Activated T-cell treated with anti-CD3 and anti-CD28 coated beads, Interleukin-2, amount 50 U/mL, for 1 hour (primary cell): ENCODE measurements around the gene CBLN1.
"Not testable (repeated sequence)": the region's sequence is repeated elsewhere in the genome, so short reads cannot be mapped to it uniquely, and the experiment has no call there.

ENCODE experiments used
- DNase-seq: peaks from one replicate; pipeline ENCODE4 v3.0.0-alpha.2; 2020

Gene CBLN1

DNA sequence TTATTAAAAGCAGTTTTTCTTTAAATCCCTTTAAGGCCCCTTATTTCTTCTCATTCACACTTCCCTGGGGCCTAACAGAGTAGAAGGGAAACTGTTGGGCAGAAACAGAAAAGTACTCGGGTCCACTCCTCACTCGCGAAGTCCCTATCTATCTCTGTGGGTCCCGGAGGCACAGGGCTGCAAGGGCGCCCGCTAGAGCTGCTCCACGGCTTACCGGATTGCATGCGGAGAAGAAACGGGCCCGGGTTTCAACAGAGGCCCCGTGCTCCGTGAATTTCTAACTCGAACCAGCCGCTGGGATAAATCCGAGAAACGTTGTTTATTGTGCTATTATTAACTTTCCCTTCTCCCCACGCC lies 4.3 kb downstream of the CBLN1 start:
- no peak for DNase-seq

- no peak for DNase-seq
Measured at GRCh38 chr16:49276646-49277385, 4.8 kb downstream of the CBLN1 start.

DNA sequence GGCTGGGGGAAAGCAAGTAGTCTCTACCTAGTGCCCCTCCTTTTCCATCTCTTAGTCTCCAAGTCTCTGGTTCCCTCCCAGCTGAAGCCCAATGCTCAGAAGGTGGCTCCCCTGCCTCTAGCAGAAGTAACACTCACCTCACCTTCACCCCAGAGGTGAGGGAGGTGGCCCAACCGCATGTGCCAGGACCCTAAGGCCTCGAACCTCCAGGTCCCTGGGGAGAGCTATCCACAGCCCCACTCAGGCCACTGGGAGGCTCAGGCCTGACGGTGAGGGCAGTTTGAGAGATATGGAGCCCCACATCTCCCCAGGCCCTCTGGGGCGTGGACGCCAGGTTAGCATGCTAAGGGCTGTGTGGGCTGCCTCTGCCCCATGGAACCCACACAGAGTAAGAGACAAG lies 5.8 kb downstream of the CBLN1 start:
- DNase-seq = no peak

- no peak for DNase-seq
Measured at GRCh38 chr16:49275050-49275730, 6.4 kb downstream of the CBLN1 start.

DNA sequence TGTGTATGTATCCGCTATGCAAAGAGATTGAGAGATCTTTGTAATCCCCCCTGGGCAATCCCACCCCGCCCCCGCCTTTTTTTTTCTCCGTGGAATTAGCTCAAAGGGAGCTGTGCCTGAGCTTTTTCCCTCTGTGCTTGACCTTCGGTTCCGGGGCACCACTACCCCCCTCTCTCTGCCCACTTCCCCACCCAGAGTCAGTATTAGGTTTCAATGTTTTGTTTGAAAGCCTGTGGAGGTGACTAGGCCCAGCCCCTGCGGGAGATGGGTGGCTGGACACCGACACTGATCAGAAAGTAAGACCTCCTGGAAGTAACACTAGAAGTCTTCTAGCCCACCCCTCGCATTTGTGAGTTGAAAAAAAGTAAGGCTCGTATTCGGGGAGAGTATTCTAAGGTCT lies 7.0 kb downstream of the CBLN1 start:
- no peak for DNase-seq

- DNase-seq = no peak
Measured at GRCh38 chr16:49273771-49274170, 7.9 kb downstream of the CBLN1 start.

DNA sequence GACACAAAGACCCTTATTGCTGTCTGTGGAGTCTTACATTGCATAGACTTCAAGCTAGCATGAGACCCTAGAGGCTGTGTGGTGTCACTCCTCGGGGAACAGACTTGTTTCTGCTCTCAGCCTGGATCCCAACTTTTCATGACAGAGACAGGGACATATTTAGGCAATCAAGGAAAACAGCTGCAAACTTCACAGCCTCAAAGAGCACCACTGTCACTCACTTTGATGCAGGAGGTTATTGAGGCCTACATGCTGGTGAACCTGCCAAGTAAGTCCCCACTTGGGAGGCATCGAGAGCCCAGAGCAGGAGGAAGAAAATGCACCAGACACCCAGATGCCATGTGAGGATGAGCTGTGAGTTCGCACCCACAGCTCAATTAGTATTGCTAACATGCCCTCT lies 10.3 kb downstream of the CBLN1 start:
- no peak for DNase-seq

GRCh38 chr16:49269201-49269600 lies 12.4 kb downstream of the CBLN1 start:
- no peak for DNase-seq

DNA sequence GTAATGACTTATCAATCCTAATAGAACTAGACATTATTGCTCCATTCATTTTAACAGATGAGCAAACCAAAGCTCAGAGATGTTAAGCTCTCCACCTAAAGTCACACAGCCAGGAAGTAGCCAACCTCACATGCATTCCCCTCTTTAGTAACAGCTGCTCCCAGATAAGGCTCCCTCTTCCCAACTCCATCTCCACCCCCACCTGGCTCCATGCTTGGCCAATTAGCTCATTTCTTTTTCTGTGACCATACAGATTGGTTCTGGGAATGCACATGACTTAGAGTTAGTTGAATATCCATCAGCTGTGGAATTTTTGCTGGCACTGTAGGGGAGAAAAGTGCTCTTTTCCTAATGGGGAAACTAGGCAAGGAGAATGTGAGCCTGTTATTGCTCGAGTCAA lies 13.0 kb downstream of the CBLN1 start:
- no peak for DNase-seq

GRCh38 chr16:49262501-49262900 lies 19.1 kb downstream of the CBLN1 start:
- DNase-seq = no peak

- no peak for DNase-seq
Measured at GRCh38 chr16:49261930-49262329, 19.7 kb downstream of the CBLN1 start.

GRCh38 chr16:49260956-49261530 lies 20.6 kb downstream of the CBLN1 start:
- no peak for DNase-seq

- no peak for DNase-seq
Measured at GRCh38 chr16:49260253-49260652, 21.4 kb downstream of the CBLN1 start.

GRCh38 chr16:49259330-49259729 lies 22.3 kb downstream of the CBLN1 start:
- DNase-seq = no peak

- no peak for DNase-seq
Measured at GRCh38 chr16:49250689-49251088, 30.9 kb downstream of the CBLN1 start.

GRCh38 chr16:49248227-49248626 lies 33.4 kb downstream of the CBLN1 start:
- DNase-seq = no peak

- DNase-seq = no peak
Measured at GRCh38 chr16:49236216-49236615, 45.4 kb downstream of the CBLN1 start.

GRCh38 chr16:49228335-49228734 lies 53.3 kb downstream of the CBLN1 start:
- DNase-seq = not testable (repeated sequence)
